HepG2 (cell line): ENCODE measurements around the gene HOXA9. TPM values are rescaled to one million over a fixed set of nuclear protein-coding genes. Genes with fewer than 3 reads are reported as not detected.

Source experiments
- KLF11 ChIP-seq: IDR thresholded peaks from 2 replicates; pipeline ENCODE4 v1.6.1; 2016; ENCODE audit warnings: missing compliant biosample characterization
- LCORL ChIP-seq, 2 experiments: fragments of 450-650 bp in 1 of 2; sonication (generic) in 1 of 2; formaldehyde crosslinking in 1 of 2; IDR thresholded peaks; 2 replicates each; pipeline versions ENCODE4 v1.5.0 to v1.6.1; 2017 to 2020; ENCODE audit warnings: antibody characterized with exemption in 1 of 2, missing genetic modification reagents in 1 of 2
- PPARG ChIP-seq: conservative IDR thresholded peaks from 2 replicates; pipeline ENCODE4 v1.6.1; 2016; ENCODE audit warnings: missing biosample characterization, missing genetic modification reagents
- SPEN ChIP-seq: sonication (generic); formaldehyde crosslinking; IDR thresholded peaks from 2 replicates; pipeline ENCODE4 v1.5.1; 2020; ENCODE audit warnings: low read depth, mild to moderate bottlenecking, missing genetic modification reagents
- STAG1 ChIP-seq: sonication (generic); formaldehyde crosslinking; IDR thresholded peaks from 2 replicates; pipeline ENCODE4 v1.4.0; 2020; ENCODE audit warnings: missing genetic modification reagents
- TCF7 ChIP-seq: sonication (generic); IDR thresholded peaks from 2 replicates; pipeline ENCODE4 v1.6.1; 2016; ENCODE audit warnings: antibody characterized with exemption, low read depth
- ZFYVE20 ChIP-seq: sonication (generic); formaldehyde crosslinking; IDR thresholded peaks from 2 replicates; pipeline ENCODE4 v1.8.0; 2023; ENCODE audit warnings: low read depth, mild to moderate bottlenecking, moderate library complexity, missing genetic modification reagents, borderline replicate concordance
- ZMYM4 ChIP-seq: sonication (generic); formaldehyde crosslinking; IDR thresholded peaks from 2 replicates; pipeline ENCODE4 v1.8.1; 2023; ENCODE audit warnings: mild to moderate bottlenecking, missing genetic modification reagents
- ZNF180 ChIP-seq: sonication (generic); formaldehyde crosslinking; IDR thresholded peaks from 2 replicates; pipeline ENCODE4 v1.4.0; 2020; ENCODE audit warnings: low read depth, missing genetic modification reagents, borderline replicate concordance
- ZNF335 ChIP-seq: sonication (generic); formaldehyde crosslinking; IDR thresholded peaks from 2 replicates; pipeline ENCODE4 v1.4.0; 2020; ENCODE audit warnings: missing genetic modification reagents
- ZNF564 ChIP-seq: sonication (generic); formaldehyde crosslinking; IDR thresholded peaks from 2 replicates; pipeline ENCODE4 v1.8.1; 2023; ENCODE audit warnings: mild to moderate bottlenecking, missing genetic modification reagents
- ZNF816 ChIP-seq: sonication (generic); formaldehyde crosslinking; IDR thresholded peaks from 2 replicates; pipeline ENCODE4 v1.8.0; 2022; ENCODE audit warnings: missing genetic modification reagents, mild to moderate bottlenecking, borderline replicate concordance
- polyA plus RNA-seq, 8 experiments: library from polyadenylated mRNA; depleted of rRNA in 3 of 8; stranded (reverse) in 7 of 8; unstranded in 1 of 8; fragments of >200 nt; fragmentation: Illumina TruSeq in 4 of 8; extraction: Trizol in 4 of 8; gene quantifications; 2 replicates each; pipeline versions ENCODE4 v1.2.1 to v1.2.3, GENCODE V29; 2011 to 2016; ENCODE audit warnings: low read depth in 4 of 8, missing spikeins in 1 of 8, mixed read lengths in 1 of 8; ENCODE audit not compliant: insufficient read depth in 1 of 8
- total RNA-seq, 5 experiments: library from RNA; depleted of rRNA; stranded (reverse); fragments of >200 nt; fragmentation: Illumina TruSeq; extraction: Trizol; gene quantifications; 2 replicates each; pipeline ENCODE4 v1.2.3, GENCODE V29; 2016; ENCODE audit warnings: low read depth in 1 of 5
- TF ChIP-seq, protein P1 (sequence below): sonication (generic); formaldehyde crosslinking; IDR thresholded peaks from 2 replicates; pipeline ENCODE4 v1.8.0; 2022; ENCODE audit warnings: missing genetic modification reagents, mild to moderate bottlenecking, borderline replicate concordance
- TF ChIP-seq, protein P2 (sequence below), 2 experiments: IDR thresholded peaks; 2 replicates each; pipeline ENCODE4 v1.6.1; 2011 to 2012; ENCODE audit warnings: low read length in 2 of 2, borderline replicate concordance in 1 of 2, low read depth in 1 of 2, mild to moderate bottlenecking in 1 of 2, moderate library complexity in 1 of 2
- TF ChIP-seq, protein P3 (sequence below): sonication (generic); formaldehyde crosslinking; IDR thresholded peaks from 2 replicates; pipeline ENCODE4 v1.5.0; 2020; ENCODE audit warnings: mild to moderate bottlenecking, missing genetic modification reagents, borderline replicate concordance
- TF ChIP-seq, protein P4 (sequence below): sonication (generic); formaldehyde crosslinking; IDR thresholded peaks from 2 replicates; pipeline ENCODE4 v1.5.1; 2020; ENCODE audit warnings: mild to moderate bottlenecking, missing genetic modification reagents, borderline replicate concordance
- TF ChIP-seq, protein P5 (sequence below): sonication (generic); formaldehyde crosslinking; IDR thresholded peaks from 2 replicates; pipeline ENCODE4 v1.4.0; 2020; ENCODE audit warnings: low read depth, mild to moderate bottlenecking, missing genetic modification reagents
- TF ChIP-seq, protein P6 (sequence below): IDR thresholded peaks from 2 replicates; pipeline ENCODE4 v1.6.1; 2016; ENCODE audit warnings: missing genetic modification reagents, missing compliant biosample characterization

HOXA9 gene
- total and polyA plus RNA-seq, 2 of the 13 experiments (the other 11 are each of a cell fraction or from before 2014, with no cell fraction given), result not detected

DNA sequence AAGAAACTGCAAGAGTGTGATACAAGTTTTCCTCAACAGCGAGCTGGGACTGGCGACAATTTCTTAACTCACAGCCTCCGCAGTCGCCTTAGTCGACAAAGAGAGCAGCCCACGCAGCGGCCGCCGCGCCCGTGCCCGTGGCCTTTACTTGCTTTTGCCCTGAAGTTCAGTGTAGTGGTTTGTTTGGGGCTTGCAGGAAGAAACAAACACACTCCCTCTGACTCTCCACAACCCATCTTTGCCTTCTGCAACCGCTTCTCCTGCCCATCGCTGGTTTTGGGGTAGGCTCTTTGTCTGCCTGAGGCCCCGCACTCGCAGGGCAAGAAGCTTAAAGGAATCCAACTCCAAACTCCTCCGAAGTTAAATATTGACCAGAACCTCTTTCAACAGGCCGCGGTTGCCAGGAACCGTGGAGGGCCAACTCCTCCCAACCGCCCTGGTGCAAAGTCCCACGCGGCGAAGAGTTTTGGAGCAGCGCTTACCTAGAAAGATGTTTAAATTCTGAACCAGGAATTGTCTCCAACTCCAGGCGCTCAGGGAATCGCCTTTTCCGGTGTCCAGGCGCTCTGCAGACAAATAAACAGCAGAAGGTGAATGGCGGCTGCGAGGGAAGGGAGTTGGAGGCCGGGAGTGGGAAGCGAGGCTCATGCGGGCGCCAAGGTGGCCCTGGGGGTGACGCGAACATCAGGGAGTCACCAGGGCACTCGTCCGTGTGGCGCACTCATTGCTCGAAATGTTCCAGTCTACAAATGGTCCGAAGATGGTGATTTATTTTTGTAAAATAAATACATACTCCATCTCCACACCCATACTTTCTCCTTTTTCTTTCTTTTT, 43.0 kb downstream of the HOXA9 start (continued):
- TF ChIP-seq, protein P1, sequence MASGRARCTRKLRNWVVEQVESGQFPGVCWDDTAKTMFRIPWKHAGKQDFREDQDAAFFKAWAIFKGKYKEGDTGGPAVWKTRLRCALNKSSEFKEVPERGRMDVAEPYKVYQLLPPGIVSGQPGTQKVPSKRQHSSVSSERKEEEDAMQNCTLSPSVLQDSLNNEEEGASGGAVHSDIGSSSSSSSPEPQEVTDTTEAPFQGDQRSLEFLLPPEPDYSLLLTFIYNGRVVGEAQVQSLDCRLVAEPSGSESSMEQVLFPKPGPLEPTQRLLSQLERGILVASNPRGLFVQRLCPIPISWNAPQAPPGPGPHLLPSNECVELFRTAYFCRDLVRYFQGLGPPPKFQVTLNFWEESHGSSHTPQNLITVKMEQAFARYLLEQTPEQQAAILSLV, result peak; percentile 48; the same call in 1 of the 2 replicates
- TF ChIP-seq ZNF816 (CRISPR knock-in tag) (peak; percentile 18; the same call in 1 of the 2 replicates), TCF7 (peak; percentile 92), STAG1 (CRISPR knock-in tag) (peak; percentile 9; the same call in 1 of the 2 replicates), ZNF564 (CRISPR knock-in tag) (peak; percentile 58; the same call in 1 of the 2 replicates), ZNF335 (CRISPR knock-in tag) (peak; percentile 60; the same call in 1 of the 2 replicates), SPEN (peak; percentile 54), PPARG (CRISPR knock-in tag) (peak; percentile 43; the same call in 1 of the 2 replicates), ZNF180 (CRISPR knock-in tag) (no peak), ZMYM4 (CRISPR knock-in tag) (peak; percentile 13; the same call in 1 of the 2 replicates), ZFYVE20 (CRISPR knock-in tag) (no peak), LCORL (IDR thresholded peaks at IDR 0.05) (peak; percentile 31; the same call in 1 of the 2 replicates), LCORL (CRISPR knock-in tag; IDR thresholded peaks at IDR 0.05) (peak; percentile 89), KLF11 (CRISPR knock-in tag) (no peak)
- TF ChIP-seq, protein P2, sequence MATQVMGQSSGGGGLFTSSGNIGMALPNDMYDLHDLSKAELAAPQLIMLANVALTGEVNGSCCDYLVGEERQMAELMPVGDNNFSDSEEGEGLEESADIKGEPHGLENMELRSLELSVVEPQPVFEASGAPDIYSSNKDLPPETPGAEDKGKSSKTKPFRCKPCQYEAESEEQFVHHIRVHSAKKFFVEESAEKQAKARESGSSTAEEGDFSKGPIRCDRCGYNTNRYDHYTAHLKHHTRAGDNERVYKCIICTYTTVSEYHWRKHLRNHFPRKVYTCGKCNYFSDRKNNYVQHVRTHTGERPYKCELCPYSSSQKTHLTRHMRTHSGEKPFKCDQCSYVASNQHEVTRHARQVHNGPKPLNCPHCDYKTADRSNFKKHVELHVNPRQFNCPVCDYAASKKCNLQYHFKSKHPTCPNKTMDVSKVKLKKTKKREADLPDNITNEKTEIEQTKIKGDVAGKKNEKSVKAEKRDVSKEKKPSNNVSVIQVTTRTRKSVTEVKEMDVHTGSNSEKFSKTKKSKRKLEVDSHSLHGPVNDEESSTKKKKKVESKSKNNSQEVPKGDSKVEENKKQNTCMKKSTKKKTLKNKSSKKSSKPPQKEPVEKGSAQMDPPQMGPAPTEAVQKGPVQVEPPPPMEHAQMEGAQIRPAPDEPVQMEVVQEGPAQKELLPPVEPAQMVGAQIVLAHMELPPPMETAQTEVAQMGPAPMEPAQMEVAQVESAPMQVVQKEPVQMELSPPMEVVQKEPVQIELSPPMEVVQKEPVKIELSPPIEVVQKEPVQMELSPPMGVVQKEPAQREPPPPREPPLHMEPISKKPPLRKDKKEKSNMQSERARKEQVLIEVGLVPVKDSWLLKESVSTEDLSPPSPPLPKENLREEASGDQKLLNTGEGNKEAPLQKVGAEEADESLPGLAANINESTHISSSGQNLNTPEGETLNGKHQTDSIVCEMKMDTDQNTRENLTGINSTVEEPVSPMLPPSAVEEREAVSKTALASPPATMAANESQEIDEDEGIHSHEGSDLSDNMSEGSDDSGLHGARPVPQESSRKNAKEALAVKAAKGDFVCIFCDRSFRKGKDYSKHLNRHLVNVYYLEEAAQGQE (IDR thresholded peaks at IDR 0.05; ENCODE audit: borderline replicate concordance in 1 of 2, low read depth in 1 of 2, low read length in 2 of 2), result peak in 1 of 2 experiments; percentile 61; a peak in 1 of 4 replicates
- TF ChIP-seq, protein P3, sequence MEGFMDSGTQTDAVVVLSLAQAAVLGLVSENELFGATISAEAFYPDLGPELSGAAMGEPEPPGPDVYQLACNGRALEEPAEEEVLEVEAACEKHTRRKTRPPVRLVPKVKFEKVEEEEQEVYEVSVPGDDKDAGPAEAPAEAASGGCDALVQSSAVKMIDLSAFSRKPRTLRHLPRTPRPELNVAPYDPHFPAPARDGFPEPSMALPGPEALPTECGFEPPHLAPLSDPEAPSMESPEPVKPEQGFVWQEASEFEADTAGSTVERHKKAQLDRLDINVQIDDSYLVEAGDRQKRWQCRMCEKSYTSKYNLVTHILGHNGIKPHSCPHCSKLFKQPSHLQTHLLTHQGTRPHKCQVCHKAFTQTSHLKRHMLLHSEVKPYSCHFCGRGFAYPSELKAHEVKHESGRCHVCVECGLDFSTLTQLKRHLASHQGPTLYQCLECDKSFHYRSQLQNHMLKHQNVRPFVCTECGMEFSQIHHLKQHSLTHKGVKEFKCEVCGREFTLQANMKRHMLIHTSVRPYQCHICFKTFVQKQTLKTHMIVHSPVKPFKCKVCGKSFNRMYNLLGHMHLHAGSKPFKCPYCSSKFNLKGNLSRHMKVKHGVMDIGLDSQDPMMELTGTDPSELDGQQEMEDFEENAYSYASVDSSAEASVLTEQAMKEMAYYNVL (CRISPR knock-in tag), result peak; percentile 54; the same call in 1 of the 2 replicates
- TF ChIP-seq, protein P4, sequence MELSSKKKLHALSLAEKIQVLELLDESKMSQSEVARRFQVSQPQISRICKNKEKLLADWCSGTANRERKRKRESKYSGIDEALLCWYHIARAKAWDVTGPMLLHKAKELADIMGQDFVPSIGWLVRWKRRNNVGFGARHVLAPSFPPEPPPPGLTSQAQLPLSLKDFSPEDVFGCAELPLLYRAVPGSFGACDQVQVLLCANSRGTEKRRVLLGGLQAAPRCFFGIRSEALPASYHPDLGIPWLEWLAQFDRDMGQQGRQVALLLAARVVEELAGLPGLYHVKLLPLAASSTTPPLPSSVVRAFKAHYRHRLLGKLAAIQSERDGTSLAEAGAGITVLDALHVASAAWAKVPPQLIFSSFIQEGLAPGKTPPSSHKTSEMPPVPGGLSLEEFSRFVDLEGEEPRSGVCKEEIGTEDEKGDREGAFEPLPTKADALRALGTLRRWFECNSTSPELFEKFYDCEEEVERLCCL (CRISPR knock-in tag), result no peak
- TF ChIP-seq, protein P5, sequence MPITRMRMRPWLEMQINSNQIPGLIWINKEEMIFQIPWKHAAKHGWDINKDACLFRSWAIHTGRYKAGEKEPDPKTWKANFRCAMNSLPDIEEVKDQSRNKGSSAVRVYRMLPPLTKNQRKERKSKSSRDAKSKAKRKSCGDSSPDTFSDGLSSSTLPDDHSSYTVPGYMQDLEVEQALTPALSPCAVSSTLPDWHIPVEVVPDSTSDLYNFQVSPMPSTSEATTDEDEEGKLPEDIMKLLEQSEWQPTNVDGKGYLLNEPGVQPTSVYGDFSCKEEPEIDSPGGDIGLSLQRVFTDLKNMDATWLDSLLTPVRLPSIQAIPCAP (CRISPR knock-in tag), result no peak
- TF ChIP-seq, protein P6, sequence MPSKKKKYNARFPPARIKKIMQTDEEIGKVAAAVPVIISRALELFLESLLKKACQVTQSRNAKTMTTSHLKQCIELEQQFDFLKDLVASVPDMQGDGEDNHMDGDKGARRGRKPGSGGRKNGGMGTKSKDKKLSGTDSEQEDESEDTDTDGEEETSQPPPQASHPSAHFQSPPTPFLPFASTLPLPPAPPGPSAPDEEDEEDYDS (CRISPR knock-in tag), result peak; percentile 86
